Iris pigment epithelial cell (primary cell): Measurements from ENCODE around the gene SLC4A3.

ENCODE experiments used
- DNase-seq: peaks from one replicate; pipeline ENCODE4 v3.0.0-alpha.2; 2011; ENCODE audit warnings: low read depth

The SLC4A3 gene

DNA sequence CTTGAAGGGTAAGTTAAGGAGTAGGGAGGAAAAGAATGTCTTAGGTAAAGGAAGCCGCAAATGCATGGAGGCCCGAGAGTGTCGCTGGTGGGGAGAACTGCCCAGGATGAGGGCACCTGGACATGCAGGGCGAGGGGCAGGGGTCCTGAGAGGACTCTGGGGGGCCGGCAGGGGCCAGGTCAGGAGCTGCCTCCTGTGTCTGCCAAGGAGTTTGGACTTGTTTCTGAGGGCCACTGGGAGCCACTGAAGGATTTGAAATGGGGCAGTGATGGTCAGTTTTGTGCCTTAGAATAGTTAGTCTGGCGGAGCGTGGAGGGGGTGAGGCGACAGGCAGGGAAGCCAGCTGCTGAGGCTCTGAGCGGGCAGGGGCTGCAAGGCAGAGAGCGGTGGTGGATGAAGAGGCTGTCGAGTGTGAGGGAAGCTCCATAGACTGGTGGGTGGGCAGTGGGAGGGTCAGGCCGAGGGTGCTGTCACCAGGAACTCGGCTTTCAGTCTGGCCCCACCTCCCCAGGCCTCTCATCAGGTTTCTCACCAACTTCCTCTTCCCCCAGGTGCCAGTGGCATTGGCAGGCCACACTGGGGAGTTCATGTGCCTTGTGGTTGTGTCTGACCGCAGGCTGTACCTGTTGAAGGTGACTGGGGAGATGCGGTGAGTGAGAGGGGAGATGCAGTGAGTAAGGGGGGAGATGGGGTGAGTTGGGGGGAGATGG is 14.7 kb upstream of the SLC4A3 start:
- DNase-seq: no peak

DNA sequence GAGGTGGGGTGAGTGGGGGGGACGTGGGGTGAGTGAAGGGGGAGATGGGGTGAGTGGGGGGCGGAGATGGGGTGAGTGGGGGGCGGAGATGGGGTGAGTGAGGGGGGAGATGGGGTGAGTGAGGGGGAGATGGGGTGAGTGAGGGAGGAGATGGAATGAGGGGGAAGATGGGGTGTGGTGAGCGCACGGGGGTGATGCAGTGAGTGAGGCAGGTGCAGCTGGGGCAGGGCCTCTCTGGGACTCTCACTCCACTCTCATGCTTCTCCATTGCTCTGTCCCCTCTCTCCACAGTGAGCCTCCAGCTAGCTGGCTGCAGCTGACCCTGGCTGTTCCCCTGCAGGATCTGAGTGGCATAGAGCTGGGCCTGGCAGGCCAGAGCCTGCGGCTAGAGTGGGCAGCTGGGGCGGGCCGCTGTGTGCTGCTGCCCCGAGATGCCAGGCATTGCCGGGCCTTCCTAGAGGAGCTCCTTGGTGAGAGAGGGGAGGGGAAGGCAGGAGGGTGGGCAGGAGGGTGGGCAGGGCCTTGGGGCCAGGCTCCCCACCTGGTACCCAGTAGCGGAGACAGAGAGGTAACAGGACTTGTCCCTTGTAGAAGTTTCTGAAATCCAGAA is 13.9 kb upstream of the SLC4A3 start:
- DNase-seq: no peak

DNA sequence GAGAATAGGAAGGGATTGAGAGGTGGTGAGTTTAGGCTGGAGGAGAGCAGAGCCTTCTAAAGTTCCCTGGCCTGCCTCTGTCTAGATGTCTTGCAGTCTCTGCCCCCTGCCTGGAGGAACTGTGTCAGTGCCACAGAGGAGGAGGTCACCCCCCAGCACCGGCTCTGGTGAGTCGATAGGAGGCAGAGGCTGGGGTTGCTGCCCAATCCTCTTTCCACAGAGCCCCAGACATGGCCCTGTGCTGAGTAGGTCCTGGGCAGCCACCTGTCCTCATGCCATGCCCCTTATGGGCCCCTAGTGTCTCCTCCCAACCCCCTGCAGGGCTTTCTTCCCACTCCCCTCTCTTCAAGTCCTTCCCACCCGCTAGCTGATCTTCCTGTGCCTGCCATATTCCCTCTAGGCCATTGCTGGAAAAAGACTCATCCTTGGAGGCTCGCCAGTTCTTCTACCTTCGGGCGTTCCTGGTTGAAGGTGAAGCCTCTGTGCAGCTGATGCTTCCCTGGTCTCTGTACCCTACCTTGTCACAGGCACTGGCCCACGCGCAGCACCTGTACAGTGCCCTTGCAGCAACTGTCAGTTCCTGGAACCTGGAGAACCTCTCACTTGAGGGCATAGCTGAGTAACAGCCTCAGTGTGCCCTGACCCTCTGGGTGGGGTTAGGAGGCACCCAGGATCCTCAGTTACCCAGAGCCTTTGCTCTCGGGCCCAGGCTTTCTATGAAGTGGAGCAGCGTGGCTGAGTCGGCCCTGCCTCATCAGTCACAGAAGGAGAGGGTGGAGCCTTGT is 13.2 kb upstream of the SLC4A3 start:
- no peak for DNase-seq

DNA sequence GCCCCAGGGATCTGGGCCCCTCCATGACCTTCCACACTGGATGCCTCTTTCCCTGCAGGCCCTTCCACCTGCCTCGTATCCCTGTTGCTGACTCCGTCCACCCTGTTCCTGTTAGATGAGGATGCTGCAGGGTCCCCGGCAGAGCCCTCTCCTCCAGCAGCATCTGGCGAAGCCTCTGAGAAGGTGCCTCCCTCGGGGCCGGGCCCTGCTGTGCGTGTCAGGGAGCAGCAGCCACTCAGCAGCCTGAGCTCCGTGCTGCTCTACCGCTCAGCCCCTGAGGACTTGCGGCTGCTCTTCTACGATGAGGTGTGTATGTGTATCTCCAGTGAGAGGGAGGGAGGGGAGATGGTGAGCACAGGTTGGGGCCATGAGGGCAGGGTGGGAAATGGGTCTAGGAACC is 12.4 kb upstream of the SLC4A3 start:
- no peak for DNase-seq

DNA sequence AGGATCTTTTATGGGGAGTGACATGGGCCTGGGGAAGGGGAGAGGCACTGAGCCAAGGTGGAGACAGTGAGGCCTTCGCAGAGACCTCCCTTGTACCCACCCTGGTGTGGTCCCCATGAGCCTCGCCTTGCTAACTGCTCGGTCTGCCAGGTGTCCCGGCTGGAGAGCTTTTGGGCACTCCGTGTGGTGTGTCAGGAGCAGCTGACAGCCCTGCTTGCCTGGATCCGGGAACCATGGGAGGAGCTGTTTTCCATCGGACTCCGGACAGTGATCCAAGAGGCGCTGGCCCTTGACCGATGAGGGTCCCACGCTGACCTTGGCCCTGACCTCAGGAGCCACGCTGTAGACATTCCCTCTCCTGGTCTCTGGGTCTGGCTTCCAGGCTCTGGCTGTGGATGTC is 11.5 kb upstream of the SLC4A3 start:
- DNase-seq: no peak

DNA sequence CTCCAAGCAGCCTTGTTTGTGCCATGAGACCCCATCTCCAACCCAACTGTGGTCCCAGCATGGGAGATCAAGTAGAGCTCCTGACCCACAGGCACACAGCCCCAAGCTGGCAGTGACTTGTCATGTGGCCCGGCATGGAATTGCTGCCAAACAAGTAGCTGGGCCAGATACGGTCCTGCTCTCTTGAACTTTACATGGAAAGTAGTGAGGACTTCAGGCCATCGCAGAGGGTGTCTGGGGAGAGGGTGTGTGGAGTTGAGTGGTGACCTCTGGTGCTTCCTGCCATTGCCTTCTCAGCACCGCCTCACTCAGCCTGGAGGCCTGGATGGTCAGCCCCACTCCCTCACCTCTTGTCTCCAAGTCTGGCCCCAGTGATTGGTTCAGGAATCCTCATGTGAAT is 10.9 kb upstream of the SLC4A3 start:
- no peak for DNase-seq

DNA sequence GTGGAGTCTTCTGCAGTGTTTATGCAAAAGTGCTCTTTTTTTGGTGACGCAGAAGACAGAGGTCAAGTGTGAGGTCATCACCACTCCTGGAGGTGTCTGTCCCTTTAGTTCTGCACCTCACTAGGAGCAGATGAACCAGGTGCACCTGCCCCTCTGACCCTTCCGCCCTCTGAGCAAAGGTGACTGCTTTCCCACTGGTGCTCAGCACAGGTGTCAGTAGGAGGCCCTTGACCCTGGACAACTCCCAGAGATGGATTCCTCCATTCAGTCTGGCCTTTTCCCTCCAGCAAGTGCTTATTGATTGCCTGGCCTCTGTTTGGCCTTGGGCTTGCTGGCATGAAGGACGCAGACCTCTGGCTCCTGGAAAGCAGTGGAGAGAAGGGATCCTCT is 8.7 kb upstream of the SLC4A3 start:
- DNase-seq: no peak

DNA sequence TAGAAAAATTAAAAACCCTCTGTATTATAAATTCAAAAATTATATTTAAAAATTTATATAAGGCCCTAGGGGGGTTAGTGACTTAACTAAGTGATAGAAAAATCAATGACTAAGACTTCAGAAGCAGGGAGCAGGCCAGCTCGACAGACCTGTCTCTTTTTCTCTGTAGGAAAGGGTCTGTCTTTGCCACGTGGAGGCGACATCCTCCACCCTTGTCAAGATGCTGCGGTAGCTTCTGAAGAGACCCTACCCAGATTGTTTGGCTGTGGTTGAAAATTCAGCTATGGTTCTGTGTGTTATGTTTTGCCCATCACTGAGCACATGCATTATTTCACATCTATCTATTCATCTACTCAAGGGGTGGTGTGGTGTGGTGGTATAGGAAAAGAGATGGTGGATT is 8.2 kb upstream of the SLC4A3 start:
- DNase-seq: no peak

DNA sequence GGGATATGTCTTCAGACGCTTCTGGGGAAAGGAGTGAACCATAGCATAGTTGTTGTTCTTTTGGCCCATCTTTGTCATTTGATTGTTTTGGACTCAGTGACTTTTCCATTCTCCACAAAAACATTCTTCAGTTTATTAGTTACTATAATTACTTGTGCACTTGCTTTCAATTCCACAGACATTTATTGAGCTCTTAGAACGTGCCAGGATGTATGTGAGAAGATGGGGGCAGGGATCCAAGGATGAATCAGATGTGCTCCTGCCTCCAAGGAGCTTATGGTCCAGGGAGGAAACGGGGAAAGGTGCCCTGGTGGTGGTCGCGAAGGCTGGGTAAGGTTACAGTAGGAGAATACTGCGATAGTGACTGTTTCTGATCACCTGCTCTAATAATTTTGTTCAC is 6.9 kb upstream of the SLC4A3 start:
- DNase-seq: no peak

DNA sequence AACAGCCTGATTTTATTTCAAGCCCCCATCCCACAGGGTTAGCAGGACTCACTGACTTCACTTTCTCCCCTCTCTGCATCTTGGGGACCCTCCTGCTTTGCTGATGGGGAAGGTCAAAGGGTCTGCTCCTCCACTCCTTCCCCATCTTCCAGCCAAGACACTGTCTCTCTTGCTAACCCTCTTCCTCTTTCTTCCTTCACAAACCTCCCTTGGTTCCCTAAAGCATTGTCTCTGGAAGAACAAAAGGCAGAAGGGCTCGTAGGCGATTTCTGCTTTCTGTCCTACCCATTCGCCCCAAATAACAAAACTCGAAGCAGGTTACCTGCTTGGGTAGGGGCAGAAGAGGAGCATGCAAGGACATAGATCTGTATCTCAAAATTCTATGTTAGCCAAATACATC is 5.5 kb upstream of the SLC4A3 start:
- no peak for DNase-seq

DNA sequence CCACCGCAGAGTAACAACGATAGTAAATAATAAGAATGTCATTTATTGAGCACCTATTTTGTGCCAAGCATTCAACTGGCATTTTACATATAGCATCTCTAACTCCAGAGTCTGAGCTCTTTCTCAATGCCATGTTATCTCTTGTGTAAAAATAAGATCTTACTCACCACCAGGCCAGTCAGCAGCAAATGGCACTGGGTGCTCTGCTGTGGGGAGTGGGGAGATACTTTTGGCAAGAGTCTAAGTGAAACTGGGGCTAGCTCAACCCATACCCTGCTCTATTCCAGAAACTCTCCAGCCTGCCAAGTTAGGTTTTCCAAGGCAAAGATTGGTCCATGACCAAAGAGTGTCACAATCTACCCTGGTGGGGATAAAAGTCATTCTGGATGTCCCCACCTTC is 5.0 kb upstream of the SLC4A3 start:
- DNase-seq: no peak

DNA sequence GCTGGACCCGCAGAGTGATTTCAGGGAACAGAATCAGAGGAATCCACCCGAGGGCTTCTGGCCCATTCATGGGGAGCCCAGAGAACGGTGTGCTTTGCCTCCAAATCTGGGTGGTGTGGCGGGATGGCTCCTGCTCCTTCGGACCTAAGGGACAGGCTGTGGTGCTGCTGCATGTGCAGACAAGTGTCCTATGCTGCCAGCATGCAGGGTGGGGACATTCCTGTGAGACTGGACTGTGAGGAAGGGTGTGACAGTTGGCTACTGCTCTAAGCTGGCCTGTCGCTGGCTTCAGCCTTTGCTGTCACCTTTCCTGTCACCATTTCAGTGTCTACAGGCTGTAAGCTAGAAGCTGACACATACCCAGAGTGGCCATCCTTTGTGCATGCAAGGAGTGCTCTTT is 2.9 kb upstream of the SLC4A3 start:
- no peak for DNase-seq

DNA sequence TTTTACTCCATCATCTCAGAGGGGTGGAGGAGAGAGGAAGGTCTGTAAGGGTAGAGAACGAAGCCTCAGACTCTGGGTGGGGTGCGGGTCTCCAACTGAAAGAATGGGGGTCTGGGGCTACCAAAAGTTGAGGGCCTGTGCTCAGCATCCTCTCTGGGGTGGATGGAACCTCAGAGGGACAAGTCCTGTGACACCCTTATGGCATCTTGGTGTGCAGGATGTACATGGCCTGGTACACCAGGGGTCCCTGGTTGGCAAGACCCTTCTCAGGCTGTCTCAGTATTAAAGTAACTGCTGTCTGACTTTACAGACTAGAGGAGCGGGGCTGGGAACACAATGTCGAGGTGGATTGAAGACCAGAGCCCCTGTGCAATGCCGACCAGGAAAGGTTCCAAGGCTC is 2.3 kb upstream of the SLC4A3 start:
- no peak for DNase-seq

DNA sequence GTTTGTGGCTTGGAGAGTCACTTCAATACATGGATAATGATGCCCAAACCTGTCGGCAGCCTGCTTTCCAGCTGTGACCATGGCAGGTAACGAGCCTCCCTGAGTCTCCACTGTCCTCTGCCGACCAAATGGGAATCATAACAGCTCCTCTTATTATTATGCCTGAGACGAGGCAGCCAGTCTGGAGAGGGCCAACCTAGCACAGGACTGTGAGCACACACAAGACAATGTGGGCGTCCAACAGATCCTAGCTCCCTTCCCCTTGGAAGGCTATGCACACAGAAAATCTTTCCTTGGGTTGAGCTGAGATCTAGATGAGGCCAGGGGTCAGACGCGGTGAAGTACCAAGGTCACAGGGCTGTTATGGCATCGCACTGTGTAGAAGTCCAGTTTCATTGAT is 890 bp upstream of the SLC4A3 start:
- no peak for DNase-seq

DNA sequence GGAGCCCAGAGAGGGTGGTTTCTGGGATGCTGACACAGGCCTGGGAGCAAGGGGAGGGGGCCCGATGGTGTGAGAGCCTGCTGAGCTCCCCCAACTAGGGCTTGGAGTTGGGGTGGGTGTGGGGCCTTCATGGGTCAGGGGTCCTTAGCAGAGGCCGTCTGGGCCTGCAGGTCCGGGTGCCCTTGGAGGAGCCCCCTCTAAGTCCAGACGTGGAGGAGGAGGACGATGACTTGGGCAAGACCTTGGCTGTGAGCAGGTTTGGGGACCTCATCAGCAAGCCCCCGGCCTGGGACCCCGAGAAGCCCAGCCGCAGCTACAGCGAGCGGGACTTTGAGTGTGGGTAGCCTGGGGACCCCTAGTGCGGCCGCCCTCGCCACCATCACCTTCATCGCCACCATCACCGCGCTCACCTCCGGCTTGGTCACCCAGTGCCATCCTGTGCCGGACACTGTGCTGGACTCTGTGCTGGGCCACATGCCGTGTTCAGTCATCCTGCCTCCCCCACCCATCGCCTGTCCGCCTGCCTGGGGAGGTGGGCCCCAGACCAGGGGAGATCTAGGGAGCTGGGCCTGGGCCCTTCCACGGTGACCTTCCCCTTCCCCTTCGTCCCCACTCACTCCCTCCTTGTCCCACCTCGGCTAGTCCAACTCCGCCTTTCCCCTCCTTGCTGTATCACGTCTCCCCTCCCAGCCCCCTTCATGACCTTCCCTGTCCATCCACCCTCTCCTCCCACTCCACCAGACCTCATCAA is 980 bp downstream of the SLC4A3 start:
- no peak for DNase-seq

DNA sequence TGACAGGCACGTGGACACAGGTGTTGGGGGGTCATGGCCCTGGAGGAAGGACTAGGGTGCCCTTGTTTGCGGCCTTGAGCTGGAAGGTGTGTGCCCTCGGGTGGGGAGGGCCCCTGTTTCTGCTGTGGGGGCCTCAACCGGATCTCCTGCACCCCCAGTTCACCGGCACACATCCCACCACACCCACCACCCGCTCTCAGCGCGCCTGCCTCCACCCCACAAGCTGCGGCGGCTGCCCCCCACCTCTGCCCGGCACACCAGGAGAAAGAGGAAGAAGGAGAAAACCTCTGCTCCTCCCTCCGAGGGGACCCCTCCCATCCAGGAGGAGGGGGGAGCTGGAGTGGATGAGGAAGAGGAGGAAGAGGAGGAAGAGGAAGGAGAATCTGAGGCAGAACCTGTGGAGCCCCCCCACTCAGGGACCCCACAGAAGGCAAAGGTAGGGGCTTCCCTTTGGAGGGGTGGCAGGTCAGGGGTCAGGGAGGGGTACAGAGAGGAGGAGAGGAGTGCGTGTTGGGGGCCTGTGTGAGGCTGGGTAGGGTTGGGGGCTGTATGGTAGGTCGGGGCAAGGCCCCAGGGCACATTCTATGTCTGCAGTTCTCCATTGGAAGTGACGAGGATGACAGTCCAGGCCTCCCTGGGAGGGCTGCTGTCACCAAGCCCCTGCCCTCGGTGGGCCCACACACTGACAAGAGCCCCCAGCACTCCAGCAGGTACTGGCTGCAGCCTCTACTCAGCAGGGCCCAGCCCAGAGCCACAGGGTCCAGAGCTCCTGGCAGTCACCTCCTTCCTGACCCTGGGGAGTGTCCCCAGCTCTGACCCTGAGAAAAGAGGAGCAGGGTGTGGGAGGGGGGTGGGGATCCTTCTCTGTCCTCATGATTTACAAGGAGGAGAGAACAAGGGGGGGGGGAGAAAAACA is 1.8 kb downstream of the SLC4A3 start:
- no peak for DNase-seq

DNA sequence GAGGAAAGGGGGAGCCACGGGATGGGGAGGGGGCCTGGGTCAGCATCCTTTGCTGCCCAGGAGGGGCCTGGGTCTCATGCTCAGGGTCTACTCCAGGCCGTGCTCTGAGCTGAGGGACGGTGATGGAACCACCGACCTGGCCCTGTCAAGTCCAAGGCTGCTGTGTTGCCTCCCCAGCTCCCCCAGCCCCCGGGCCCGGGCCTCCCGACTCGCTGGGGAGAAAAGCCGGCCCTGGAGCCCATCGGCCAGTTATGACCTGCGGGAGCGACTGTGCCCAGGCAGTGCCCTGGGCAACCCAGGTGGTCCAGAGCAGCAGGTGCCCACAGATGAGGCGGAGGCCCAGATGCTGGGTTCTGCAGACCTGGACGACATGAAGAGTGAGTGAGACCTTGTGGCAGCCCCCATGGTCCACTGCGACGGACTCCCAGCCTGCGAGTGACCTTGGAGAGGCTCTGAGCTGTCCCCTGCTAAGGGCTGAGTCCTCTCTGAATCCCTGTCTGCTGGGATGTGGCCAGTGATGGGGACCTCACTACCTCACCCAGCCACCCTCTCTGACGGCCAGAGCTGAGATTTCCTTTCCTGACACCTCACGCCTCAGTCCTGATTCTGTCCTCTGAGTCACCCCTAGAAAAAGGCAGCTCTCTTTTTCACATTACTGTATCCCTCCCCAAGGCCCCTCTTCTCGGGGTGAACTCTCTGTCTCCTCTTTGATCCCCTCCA is 2.7 kb downstream of the SLC4A3 start:
- no peak for DNase-seq

DNA sequence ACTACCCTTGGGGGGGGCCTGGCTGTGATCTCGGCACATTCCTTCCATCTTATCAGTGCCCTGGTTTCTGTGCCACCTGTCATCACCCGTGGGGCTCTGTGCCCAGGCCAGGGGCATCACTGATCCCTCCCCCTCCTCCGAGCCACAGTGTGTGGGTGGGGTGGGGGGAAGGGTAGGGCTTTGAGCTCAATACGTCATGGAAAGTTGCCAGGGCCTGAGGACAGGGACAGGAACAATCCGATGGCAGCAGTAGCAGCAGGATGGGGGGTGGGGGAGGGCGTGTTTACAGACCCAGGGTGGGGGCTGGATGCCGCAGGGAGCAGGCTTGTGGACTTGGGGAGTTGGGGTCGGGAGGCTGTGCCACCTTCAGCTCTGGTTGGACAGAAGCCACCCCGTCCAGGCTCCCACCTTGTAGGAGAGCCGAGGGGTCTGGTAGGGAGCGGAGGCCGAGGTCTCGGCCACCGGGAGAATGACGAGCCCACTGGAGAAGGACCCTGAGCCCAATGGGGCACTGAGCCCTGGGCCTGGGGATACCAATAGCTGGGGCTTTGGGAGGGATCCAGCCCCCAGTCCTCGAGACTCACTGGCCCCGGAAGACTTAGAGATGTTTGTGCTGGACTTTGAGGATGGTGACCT is 3.5 kb downstream of the SLC4A3 start:
- DNase-seq: no peak

DNA sequence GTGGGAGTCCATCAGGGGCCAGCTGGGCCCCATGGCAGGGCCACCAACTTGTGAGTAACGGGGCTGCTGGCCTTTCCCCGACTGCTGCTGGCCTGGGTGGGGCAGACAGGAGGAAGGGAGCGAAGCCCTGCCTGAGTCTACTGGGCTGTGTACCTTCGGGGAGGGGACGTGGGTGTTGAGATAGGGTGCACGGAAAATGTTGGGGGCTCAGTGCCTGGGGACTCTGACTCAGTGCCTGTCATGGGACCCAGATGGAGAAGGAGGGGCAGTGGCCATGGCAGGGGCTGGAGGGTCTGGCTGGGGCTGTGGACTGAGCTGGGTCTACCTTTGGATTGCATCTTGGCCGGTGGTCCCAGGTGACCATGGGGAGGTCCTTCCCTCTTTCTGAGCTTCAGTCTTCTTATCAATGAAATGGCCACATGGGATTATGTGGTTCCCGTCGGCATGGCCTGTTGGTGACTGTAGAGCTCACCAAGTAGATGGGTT is 4.0 kb downstream of the SLC4A3 start:
- DNase-seq: no peak
